ENCODE results near the gene MARCHF9.
"Not testable (repeated sequence)": the region's sequence is repeated elsewhere in the genome, so short reads cannot be mapped to it uniquely, and the experiment has no call there.

MARCHF9 gene

DNA sequence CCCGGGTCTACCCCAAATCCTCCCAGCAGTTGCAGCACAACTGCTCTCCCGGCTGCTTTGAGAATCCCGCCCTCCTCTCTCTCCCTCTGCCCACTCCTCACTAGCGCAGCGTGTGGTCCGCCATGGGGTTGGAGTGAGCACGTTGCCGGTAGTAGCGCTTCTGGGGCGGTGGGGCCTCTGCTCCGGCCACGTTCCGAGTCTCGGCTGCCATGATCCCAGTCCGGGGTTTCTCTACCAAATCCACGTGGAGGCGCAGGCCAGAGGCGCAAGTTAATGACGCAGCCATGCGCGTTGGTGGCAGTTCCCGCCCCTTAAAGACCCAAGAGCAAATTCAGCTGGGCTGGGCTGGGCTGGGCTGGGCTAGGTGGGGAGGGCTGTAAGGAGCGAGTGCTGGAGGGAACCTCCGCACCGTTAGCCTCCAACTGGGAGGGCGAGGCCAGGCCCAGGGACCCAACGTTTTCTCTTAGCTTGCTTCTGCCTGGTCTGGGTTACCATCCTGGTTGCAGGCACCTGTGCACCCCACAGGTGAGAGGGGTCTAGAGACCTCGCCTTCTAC, 17.0 kb downstream of the MARCHF9 start, which contains the start of gene METTL1:
TSS of gene METTL1 (minus strand) at position 233 of the 556 bp plus-strand sequence. CDS start at position 211, 22 bp downstream.
- peak; percentile 99 for DNase-seq

DNA sequence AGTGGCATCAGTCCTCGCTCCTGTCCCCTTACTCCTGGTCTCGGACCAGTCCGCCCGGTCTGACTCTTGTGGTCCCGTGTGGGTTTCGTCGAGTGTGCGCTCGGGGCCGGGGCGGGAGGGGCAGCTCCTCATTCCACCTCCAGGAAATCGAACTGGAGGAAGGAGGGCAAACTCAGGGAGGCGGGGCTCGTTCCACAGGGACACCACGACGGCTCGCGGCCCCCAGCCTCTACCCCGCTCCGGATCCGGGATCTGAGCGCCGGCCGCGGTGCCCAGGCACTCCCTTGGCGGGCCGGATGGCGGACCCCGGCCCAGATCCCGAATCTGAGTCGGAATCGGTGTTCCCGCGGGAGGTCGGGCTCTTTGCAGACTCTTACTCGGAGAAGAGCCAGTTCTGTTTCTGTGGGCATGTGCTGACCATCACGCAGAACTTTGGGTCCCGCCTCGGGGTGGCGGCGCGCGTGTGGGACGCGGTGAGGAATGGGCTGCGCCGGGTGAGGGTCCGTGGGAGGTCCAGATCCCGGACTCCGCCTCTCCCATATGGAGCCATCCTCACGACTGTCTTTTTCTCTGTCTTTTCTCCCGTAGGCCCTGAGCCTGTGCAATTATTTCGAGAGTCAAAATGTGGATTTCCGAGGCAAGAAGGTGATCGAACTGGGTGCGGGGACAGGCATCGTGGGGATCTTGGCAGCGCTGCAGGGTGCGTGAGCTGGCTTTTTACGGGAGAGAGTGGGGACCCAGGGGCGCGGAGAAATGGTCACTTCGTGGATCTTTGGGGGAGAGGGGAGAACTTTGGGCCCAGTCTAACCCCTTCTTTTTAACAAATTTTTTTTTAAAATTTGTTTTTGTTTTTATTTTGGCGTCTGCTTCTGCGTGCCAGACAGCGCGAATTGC, 17.8 kb downstream of the MARCHF9 start, which contains the start of gene EEF1AKMT3:
TSS of gene EEF1AKMT3 (plus strand) at position 186 of the 894 bp plus-strand sequence. CDS start at position 297, 111 bp downstream.
- DNase-seq = peak; percentile 78

DNA sequence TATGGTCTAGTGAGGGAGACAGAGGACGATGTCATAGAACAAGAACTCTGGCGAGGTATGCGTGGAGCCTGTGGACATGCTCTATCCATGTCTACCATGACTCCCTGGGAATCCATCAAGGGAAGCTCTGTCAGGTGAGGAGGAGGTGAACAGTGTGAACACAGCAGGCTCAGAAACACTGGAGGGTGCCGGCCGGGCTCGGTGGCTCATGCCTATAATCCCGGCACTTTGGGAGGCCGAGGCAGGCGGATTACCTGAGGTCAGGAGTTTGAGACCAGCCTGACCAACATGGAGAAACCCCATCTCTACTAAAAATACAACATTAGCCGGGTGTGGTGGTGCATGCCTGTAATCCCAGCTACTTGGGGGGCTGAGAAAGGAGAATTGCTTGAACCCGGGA, 19.7 kb downstream of the MARCHF9 start:
- not testable (repeated sequence) for DNase-seq

DNA sequence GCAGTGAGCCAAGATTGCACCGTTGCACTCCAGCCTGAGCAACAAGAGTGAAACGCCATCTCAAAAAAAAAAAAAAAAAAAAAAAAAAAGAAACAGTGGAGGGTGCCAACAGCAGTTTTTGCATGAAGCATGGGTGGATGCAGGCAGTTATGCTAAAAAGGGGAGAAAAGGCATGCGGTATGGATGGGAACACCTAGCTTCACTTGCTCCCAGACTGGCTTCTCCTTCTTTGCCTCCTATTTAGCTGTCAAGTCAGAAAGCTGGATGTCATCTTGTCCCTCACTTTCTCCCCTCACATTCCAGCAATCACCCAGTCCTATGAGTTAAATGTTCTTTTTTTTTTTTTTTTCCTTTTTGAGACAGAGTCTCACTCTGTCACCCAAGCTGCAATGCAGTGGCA, 20.1 kb downstream of the MARCHF9 start:
- DNase-seq = no peak

DNA sequence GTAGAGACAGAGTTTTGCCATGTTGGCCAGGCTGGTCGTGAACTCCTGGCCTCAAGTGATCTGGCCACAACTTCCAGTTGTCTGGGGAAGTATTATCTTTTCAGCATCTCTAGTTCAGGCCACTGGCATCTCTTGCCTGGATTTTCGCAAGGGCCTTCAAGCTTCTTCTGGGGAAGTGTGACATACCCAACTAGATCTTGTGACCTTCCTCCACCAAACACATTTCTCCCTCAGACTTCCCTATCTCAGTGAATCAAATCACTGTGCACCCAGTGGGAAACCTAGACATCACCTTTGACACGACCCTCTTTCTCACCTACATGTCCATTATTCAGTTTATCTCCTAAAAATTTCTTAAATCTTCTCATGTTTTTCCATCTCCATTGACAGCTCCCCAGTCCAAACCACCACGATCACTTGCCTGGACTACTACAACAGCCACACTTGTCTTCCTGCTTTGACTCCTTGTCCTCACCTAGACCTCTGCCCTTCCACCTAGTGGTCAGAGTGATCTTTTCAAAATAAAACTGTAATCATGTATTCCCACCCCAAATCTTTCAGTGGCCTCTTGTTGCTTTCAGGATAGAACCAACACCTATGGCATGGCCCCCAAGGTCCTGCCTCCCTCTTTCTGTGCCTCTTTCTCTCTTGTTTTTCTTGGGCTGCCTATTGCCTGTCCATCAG, 20.8 kb downstream of the MARCHF9 start:
- DNase-seq = peak; percentile 51

DNA sequence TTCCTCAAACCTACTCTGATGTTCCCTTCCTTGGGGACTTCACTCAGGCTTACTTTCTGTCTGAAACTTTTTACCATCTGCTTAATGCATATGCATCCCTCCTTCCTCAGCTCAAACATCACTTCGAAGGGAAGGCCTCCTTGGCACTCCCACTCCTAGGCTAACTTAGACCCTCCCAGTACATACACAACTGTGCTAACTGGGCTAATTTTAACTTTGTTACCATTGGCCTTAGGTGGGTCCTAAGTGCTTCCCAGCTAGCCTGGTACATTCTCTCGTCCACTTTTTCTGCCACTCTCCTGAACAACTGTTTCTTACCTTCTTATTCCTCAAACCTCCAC, 21.3 kb downstream of the MARCHF9 start:
- no peak for DNase-seq

DNA sequence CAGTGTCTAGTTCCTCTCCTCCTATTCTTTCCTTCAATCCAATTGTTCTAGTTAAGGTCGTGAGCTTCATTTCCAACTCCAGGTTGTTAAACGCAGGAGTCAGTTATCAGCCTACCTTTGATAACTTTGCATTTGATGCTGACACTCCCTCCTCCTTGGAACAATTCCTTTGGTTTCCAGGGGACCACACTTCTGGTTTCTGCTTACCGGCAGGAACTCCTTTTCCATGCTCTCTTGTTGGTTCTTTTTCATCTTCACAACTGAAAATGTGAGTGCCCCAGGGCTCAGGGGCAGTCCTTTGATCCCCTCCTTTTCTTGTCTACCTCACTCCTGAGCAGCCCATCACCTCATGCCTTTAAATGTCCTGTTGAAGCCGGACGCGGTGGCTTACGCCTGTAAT, 22.5 kb downstream of the MARCHF9 start:
- DNase-seq = no peak

DNA sequence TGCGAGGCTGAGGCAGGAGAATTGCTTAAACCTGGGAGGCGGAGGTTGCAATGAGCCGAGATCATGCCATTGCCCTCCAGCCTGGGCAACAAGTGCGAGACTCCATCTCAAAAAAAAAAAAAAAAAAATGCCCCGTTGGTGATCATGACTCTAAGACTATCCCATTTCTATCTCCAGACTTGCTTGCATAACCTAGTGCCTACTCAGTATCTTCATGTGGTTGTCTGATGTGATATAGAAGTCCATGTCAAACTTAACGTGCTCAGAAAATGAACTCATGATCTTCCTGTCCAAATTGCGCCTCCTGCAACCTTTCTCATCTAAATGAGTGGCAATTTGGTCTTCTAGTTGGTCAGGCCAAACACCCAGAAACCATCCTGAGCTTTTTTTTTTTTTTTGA, 23.0 kb downstream of the MARCHF9 start:
- DNase-seq = no peak

DNA sequence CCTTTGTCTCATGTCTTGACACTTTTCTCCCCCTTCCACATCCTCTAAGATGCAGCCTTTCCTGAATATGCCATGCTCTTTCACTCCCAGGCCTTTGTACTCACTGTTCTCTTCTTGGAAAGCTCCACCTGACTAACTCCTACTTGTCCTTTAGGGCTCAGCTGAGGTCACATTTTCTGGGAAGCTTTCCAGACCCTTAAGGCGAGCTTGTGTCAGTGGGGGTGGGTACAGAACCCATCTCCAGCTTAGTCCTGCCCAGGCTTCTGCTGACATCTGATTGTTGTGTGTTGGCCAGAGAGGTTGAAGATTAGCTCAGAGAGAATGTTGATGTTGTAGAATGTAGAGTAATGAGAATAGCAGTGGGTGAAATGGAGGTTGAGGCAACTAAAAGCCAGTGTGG, 24.8 kb downstream of the MARCHF9 start:
- DNase-seq = no peak

DNA sequence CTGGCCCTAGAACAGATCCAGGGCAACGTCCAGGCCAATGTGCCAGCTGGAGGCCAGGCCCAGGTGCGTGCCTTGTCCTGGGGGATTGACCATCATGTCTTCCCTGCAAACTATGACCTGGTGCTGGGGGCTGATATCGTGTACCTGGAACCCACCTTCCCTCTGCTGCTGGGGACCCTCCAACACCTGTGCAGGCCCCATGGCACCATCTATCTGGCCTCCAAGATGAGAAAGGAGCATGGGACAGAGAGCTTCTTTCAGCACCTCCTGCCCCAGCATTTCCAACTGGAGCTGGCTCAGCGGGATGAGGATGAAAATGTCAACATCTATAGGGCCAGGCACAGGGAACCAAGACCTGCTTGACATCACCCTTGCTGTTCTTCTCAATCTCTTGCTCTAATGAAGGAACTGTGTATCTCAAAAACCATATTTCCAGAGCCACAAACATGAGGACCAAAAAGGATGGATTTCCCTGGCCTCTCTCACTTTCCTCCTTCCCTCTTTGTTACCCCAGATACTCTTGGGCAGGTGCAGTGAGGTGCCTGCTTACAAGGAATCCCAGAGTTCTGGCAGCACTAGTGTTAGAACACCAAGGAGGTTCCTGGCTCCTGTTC, 25.5 kb downstream of the MARCHF9 start:
- no peak for DNase-seq

DNA sequence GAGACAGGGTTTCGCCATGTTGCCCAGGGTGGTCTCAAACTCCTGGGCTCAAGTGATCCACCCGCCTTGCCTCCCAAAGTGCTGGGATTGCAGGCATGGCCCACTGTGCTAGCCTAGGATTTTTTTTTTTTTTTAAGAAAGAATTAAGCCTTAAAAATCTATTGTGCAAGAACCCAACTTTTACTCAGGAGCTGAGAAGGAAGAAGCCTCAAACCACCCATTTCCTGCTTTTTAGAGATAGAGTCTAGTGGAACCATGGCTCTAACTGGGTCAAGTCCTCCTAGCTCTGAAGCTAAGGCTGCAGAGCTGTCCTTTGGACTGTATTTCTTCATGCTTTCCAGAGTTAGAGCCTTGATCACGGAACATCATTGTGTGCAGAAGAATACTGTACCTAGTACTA, 26.3 kb downstream of the MARCHF9 start:
- DNase-seq = peak; percentile 60

DNA sequence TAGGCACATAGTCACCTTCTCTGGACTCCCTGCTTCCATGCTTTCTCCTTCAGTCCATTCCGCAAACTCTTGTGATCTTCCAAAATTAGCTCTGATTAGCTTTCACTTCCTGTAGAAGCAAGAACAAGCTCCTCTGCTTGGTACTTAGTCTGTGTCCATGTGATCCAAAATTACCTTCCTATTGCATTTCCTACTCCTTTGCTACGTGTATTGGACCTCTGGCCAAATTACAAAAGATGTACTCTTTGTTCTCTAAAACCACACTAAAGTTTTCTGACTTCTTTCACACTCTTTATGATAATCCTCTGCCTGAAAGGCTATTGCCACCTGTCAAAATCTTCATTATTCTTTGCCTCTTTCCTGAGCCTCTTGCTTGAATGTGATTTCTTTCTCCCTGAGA, 26.9 kb downstream of the MARCHF9 start:
- no peak for DNase-seq

DNA sequence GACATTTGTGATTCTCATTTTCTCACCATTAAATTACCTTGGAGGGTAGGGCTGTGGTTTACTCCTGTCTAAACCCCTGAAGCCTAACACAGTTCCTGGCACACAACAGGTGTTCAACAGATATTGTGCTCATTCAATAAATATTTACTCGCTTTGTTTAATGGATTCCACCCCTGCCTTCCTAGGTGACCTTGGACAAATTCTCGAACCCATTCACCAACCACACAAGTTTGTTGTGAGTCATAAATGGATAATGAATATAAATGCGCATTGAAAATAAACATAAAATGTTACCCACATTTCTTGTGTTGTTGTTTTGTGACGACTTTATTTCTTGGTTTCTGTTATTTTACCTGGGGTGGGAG, 27.3 kb downstream of the MARCHF9 start:
- DNase-seq = no peak

DNA sequence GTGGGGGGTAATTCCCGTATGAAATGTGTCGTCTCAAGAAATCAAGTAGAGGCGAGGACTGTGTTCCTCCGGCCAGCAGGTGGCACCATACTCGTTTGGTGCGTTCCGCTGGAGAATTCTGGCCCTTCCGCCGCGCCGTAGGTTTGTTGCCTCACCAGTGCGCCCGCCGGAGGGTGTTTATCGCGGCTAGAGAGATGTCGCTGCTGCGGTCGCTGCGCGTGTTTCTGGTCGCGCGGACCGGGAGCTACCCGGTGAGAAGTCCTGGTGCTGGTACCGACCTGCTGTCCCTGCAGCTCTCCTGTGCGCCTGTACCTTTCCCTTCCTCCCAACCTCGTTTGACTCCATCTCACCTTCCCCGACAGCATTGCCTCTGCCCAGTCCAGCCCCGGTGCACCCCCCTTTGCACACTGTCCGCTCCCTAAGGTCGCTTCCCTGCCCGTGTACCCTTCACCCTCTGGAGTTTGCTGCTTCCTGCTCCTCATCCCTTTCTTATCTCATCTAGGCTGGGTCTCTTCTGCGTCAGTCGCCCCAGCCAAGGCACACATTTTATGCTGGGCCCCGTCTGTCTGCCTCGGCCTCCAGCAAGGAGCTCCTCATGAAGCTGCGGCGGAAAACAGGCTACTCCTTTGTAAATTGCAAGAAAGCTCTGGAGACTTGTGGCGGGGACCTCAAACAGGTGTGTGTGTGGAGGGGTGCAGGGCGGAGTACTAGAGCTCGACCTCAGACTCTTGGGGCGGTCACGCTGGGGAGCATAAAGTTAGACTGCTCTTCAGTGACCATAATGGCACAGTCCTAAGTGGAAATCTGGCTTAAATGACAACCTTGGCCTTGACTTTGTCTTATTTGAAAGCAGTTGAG, 27.9 kb downstream of the MARCHF9 start, which contains the start of gene TSFM:
TSS of gene TSFM (plus strand) at position 180 of the 858 bp plus-strand sequence. CDS start at position 195, 15 bp downstream.
- peak; percentile 98 for DNase-seq

DNA sequence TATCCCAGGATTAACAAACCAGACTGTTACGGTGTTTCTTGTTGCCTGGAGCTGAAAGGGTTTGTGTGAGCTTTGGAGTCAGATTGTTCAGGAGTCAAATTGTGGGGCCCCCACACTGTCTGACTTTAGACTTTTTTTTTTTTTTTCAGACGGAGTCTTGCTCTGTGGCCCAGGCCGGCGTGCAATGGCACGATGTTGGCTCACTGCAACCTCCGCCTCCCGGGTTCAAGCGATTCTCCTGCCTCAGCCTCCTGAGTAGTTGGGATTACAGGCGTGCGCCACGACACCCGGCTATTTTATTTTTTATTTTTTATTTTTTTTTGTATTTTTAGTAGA, 28.5 kb downstream of the MARCHF9 start:
- DNase-seq = no peak

DNA sequence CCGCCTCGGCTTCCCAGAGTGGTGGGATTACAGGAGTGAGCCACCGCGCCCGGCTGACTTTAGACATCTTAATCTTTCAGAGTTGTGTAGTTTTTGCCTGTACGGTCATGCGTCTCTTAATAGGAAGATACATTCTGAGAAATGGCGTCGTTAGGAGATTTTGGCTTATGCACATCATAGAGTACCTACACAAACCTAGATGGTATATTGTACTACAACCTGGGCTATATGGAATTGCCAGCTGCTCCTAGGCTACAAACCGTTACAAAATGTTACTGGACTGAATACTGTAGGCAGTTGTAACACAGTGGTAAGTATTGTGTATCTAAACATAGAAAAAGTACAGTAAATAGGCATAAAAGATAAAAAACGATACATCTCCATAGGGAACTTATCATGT, 29.0 kb downstream of the MARCHF9 start:
- DNase-seq = no peak

DNA sequence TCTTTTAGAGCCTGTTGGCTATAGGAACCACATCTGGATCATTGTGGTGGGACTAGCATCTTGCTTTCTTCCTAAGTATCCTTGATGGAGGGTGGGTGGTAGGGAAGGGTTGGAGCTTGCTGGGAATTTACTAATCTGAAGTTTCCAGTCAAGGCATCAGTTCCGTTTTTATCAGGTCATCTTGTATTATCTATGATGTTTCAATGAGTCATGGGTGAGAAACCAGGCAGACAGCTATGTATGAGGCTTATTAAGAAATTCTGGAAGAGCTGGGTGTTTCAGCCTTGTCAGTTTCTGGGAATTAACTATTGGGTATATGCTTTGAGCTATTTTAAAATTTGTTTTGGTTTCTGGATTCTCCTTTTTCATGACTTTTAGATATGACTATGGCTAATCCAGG, 39.0 kb downstream of the MARCHF9 start:
- no peak for DNase-seq

DNA sequence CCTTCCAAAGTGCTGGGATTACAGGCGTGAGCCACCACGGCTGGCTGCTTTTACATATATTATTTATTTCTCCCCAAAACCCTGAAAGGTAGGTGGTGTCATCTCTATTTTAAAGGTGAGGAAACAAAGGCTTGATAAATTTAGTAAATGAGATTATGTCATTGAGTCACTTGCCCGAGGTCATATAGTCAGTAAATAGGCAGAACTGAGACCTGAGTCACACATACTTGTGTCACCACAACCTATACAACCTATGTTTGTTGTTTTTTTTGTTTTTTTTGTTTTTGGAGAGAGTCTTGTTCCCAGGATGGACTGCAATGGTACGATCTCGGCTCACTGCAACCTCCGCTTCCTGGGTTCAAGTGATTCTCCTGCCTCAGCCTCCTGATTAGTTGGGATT, 40.5 kb downstream of the MARCHF9 start:
- DNase-seq = no peak

DNA sequence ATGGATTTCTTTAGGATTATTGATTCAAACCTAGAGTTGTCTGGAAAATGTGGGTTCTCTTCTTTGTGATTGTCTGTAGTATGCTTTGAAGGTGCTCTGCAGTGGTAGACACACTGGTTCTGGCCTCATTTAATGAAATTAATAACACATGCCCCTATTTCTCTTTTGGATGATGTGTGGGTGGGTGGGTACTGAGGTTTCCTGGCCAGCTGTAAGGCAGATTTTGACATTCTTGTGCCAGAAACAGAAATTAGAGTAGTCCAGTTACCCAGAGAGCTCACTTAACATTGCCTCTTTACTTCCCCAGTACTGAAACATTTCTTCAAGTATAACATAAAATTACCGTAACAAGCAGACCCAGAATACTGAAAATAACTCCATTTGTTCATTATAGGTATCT, 42.1 kb downstream of the MARCHF9 start:
- DNase-seq = no peak

DNA sequence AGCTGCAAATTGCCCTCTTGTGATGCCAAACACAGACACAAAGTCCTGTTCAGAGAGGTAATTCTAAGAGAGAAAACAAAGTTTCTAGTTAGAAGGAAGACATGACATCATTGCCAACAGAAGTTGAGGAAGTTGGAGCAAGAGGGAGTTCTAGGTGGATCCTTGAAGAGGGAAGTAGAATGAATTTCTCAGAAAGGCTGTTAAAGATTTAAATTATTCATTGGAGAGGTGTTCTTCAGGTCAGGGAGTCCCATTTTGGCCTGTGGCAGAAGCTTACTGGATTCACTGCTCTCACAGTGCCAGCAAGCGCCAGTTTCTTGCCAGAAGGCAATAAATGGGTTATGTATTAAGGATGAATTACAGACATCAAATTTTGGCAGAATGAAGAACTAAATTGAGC, 43.0 kb downstream of the MARCHF9 start:
- no peak for DNase-seq

DNA sequence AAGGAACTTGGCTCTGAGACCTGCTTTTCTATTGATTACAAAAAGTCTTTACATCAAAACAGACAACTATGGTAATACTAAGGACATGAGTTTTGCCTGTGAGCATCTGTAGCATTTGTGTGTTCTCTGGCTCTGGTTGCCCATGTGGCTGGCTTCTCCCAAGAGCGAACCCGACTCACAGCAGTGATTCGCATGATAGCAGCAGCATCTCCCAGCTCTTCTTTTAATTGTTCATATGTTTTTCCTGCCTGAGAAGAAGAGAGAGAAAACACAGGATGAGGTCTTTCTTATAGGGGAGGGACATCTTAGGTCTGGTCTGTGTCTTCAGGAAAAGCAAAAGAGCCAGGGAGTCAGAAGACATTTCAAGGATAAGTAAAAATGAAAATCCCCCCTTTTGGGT, 46.1 kb downstream of the MARCHF9 start:
- no peak for DNase-seq

DNA sequence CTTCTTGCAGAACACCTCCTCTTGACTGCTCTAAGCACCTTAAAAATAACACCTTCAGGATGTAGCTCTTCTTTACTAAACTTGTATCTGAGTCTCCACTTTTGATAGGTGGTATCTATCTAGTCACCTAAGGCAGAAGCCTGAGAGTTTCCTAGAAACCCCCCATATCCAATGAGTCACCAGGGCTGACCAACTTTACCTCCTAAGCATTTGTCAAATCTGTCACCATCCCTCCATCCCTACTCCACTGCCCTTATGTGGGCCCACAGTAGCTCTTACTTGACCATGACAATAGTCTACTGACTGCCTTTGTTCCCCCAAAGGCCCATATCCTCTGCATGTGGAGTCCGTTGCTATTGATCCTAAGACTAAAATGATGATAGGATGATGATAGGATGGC, 47.7 kb downstream of the MARCHF9 start:
- no peak for DNase-seq

Measured in hematopoietic multipotent progenitor cell treated with erythropoietin and hydrocortisone succinate and interleukin-3 and kit ligand, for 4 days (in vitro differentiated cells).